ENCODE measurements around the gene SYNJ1.

Gene SYNJ1

DNA sequence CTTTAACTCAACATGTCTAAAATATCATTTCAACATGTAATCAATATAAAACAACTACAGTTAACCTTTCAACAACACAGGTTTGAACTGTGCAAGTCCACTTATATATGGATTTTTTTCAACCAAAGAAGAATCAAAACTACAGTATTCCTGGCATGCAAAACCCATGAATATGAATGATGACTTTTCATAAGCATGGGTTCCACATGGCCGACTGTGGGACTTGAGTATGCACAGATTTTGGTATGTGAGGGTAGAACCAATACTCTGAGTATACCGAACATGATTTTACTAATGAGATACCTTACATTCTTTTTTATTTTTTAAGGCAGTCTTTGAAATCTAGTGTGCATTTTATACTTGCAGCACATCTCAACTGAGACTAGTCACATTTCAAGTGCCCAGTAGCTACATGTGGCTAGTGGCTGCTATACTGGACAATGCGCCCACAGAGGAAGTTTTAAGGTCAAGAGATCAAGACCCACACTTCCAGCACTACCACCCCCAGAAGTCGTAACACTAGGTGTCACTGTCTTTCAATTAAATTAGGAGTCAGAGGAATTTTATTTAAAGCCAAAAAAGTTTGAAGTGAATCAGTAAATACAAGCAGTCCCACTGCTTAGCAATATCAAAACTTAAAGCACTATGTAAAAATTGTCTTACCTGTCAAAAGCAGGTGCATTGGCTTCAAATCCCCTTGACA, 40.0 kb downstream of the SYNJ1 start:
- no CpG with 5 or more reads among the region's 4 CpGs for WGBS (ENCODE audit: extremely low coverage, insufficient coverage, low lambda C conversion rate)
- H4K5ac ChIP-seq (ENCODE audit: low read length) = no peak overlapping the region
- no peak overlapping the region for H2BK15ac ChIP-seq (replicated peaks; ENCODE audit: low read depth)
- no peak overlapping the region for H3K27ac ChIP-seq (ENCODE audit: low read depth, low read length)
- no peak overlapping the region for H4K8ac ChIP-seq (ENCODE audit: low read depth, low read length)
- H3K36me3 ChIP-seq (ENCODE audit: control insufficient read depth, insufficient read depth, low read length) = no peaks in the 10 kb centered on the region
- H3K4me1 ChIP-seq (ENCODE audit: control insufficient read depth, low read depth, low read length) = no peaks in the 10 kb centered on the region
- H3K23ac ChIP-seq (ENCODE audit: low read length) = no peak overlapping the region
- no peak overlapping the region for H2BK120ac ChIP-seq (ENCODE audit: low read depth, low read length)
- no peak overlapping the region for H3K4me2 ChIP-seq (ENCODE audit: low read length)
- H3K56ac ChIP-seq (ENCODE audit: low read length) = no peak overlapping the region
- H3K18ac ChIP-seq (ENCODE audit: low read length) = no peak overlapping the region
- no peaks in the 10 kb centered on the region for H3K27me3 ChIP-seq (ENCODE audit: insufficient read depth, low read length, poor library complexity)
- no peak overlapping the region for H3K4ac ChIP-seq (ENCODE audit: low read depth, low read length)
- H3K4me3 ChIP-seq (ENCODE audit: low read length) = no peak overlapping the region
- H2BK5ac ChIP-seq (ENCODE audit: low read length) = no peak overlapping the region
- H3K79me2 ChIP-seq (ENCODE audit: control insufficient read depth, insufficient read depth, low read length) = no peaks in the 10 kb centered on the region
- peak; percentile 14 for DNase-seq
- H3K9ac ChIP-seq (ENCODE audit: low read length) = no peak overlapping the region
- H3K79me1 ChIP-seq (ENCODE audit: low read length) = no peaks in the 10 kb centered on the region
- no peak overlapping the region for H2AK5ac ChIP-seq (ENCODE audit: low read length)

DNA sequence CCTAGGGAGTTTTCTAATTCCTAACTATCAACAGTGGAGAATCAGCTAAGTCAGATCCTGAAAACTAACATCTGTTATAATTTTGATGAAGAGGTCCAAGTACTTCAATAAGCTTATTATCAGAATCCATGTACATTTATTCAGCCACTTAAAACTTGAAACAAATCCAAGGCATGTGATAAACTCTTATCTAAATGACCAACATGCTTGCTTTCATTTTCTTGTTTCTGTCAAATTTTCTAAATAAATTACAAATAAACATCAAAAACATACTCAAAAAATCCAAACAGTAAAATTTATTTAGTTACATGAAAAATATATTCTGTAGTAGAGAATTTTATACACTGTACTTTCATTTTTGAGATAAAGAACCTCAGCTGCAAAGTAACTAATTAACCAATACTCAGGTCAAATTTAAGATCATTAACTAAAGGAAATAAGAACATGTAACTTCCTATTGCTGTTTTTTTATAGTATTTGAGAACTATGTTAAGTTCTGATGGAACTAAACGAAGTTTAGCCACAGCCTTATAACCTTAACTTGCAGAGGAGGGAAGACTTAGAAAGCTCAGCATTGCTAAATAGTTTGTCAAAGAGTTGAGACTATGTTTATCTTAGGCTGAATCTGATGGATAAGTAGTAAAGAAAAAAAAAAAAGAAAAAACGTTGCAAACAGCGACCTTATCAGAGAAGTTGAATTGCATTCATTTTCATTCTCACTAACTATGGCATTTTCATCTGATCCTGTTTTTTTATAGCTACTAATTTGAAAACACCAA, 44.9 kb downstream of the SYNJ1 start:
- no peak overlapping the region for H3K9ac ChIP-seq (ENCODE audit: low read length)
- DNase-seq = no peak
- H3K4ac ChIP-seq (ENCODE audit: low read depth, low read length) = no peak overlapping the region
- no peaks in the 10 kb centered on the region for H3K79me1 ChIP-seq (ENCODE audit: low read length)
- no peak overlapping the region for H3K27ac ChIP-seq (ENCODE audit: low read depth, low read length)
- H3K4me3 ChIP-seq (ENCODE audit: low read length) = no peak overlapping the region
- no CpG with 5 or more reads among the region's 3 CpGs for WGBS (ENCODE audit: extremely low coverage, insufficient coverage, low lambda C conversion rate)
- H3K27me3 ChIP-seq (ENCODE audit: insufficient read depth, low read length, poor library complexity) = no peaks in the 10 kb centered on the region
- H3K79me2 ChIP-seq (ENCODE audit: control insufficient read depth, insufficient read depth, low read length) = no peaks in the 10 kb centered on the region
- no peak overlapping the region for H4K5ac ChIP-seq (ENCODE audit: low read length)
- no peak overlapping the region for H2BK15ac ChIP-seq (replicated peaks; ENCODE audit: low read depth)
- no peaks in the 10 kb centered on the region for H3K36me3 ChIP-seq (ENCODE audit: control insufficient read depth, insufficient read depth, low read length)
- no peak overlapping the region for H4K8ac ChIP-seq (ENCODE audit: low read depth, low read length)
- no peak overlapping the region for H3K4me2 ChIP-seq (ENCODE audit: low read length)
- no peak overlapping the region for H3K18ac ChIP-seq (ENCODE audit: low read length)
- no peak overlapping the region for H3K56ac ChIP-seq (ENCODE audit: low read length)
- H3K23ac ChIP-seq (ENCODE audit: low read length) = no peak overlapping the region
- no peak overlapping the region for H2BK5ac ChIP-seq (ENCODE audit: low read length)
- H2AK5ac ChIP-seq (ENCODE audit: low read length) = no peak overlapping the region
- H2BK120ac ChIP-seq (ENCODE audit: low read depth, low read length) = no peak overlapping the region
- no peaks in the 10 kb centered on the region for H3K4me1 ChIP-seq (ENCODE audit: control insufficient read depth, low read depth, low read length)

DNA sequence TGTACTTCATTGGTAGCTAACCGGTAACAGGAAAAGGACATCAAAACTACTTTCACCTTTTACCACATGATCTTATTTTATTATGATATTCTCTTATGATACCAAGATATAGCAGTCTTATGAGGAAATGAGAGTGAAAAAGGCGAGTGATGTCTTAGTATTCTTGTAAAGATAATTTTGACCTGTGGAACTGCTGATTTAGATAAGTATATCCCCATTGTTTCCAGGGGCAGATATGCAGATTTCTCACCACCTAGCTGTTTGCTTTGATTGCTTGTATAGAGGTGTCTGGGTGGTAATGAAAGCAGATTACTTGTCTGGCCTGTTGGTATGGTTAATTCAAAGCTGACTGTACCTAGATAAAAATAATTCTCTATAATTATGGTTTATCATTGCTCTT, 53.1 kb downstream of the SYNJ1 start:
- Histone ChIP-seq H2BK15ac (replicated peaks; ENCODE audit: low read depth) (no peak overlapping the region), H3K27ac (ENCODE audit: low read depth, low read length) (no peak overlapping the region), H3K79me2 (ENCODE audit: control insufficient read depth, insufficient read depth, low read length) (no peaks in the 10 kb centered on the region), H3K9ac (ENCODE audit: low read length) (no peak overlapping the region), H2BK120ac (ENCODE audit: low read depth, low read length) (no peak overlapping the region), H2BK5ac (ENCODE audit: low read length) (no peak overlapping the region), H4K5ac (ENCODE audit: low read length) (no peak overlapping the region), H3K4me1 (ENCODE audit: control insufficient read depth, low read depth, low read length) (no peaks in the 10 kb centered on the region), H3K56ac (ENCODE audit: low read length) (no peak overlapping the region), H3K4ac (ENCODE audit: low read depth, low read length) (no peak overlapping the region), H3K4me2 (ENCODE audit: low read length) (no peak overlapping the region), H3K4me3 (ENCODE audit: low read length) (no peak overlapping the region), H3K18ac (ENCODE audit: low read length) (no peak overlapping the region), H3K79me1 (ENCODE audit: low read length) (no peaks in the 10 kb centered on the region), H3K27me3 (ENCODE audit: insufficient read depth, low read length, poor library complexity) (peaks cover 2% of the 10 kb centered on the region), H2AK5ac (ENCODE audit: low read length) (no peak overlapping the region), H4K8ac (ENCODE audit: low read depth, low read length) (no peak overlapping the region), H3K23ac (ENCODE audit: low read length) (no peak overlapping the region), H3K36me3 (ENCODE audit: control insufficient read depth, insufficient read depth, low read length) (no peaks in the 10 kb centered on the region)
- no CpG with 5 or more reads among the region's 2 CpGs for WGBS (ENCODE audit: extremely low coverage, insufficient coverage, low lambda C conversion rate)
- peak; percentile 84 for DNase-seq

DNA sequence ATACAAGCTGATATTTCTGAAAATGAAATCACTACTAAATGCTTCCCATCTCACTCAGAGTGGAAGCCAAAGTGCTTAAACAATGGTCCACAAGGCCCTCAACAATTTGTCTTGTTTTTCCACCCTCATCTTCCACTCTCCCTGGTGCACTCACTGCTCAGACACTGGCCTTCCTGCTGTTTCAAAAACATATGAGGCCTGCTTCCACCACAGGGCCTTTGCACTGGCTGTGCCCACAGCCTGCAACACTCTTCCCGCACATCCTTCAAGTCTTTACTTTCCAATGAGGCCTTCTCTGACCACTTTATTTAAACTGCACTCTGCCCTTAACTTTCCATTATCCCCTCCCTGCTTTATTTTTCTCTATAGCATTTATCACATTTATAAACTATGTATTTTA, 53.8 kb downstream of the SYNJ1 start:
- Histone ChIP-seq H3K4ac (ENCODE audit: low read depth, low read length) (no peak overlapping the region), H3K18ac (ENCODE audit: low read length) (no peak overlapping the region), H3K9ac (ENCODE audit: low read length) (no peak overlapping the region), H3K79me1 (ENCODE audit: low read length) (no peaks in the 10 kb centered on the region), H3K4me2 (ENCODE audit: low read length) (no peak overlapping the region), H2BK120ac (ENCODE audit: low read depth, low read length) (no peak overlapping the region), H3K23ac (ENCODE audit: low read length) (no peak overlapping the region), H3K79me2 (ENCODE audit: control insufficient read depth, insufficient read depth, low read length) (no peaks in the 10 kb centered on the region), H4K5ac (ENCODE audit: low read length) (no peak overlapping the region), H2BK5ac (ENCODE audit: low read length) (no peak overlapping the region), H2BK15ac (replicated peaks; ENCODE audit: low read depth) (no peak overlapping the region), H3K27me3 (ENCODE audit: insufficient read depth, low read length, poor library complexity) (peaks cover 2% of the 10 kb centered on the region), H3K27ac (ENCODE audit: low read depth, low read length) (no peak overlapping the region), H3K36me3 (ENCODE audit: control insufficient read depth, insufficient read depth, low read length) (no peaks in the 10 kb centered on the region), H3K4me3 (ENCODE audit: low read length) (no peak overlapping the region), H4K8ac (ENCODE audit: low read depth, low read length) (no peak overlapping the region), H2AK5ac (ENCODE audit: low read length) (no peak overlapping the region), H3K56ac (ENCODE audit: low read length) (no peak overlapping the region), H3K4me1 (ENCODE audit: control insufficient read depth, low read depth, low read length) (no peaks in the 10 kb centered on the region)
- no CpG with 5 or more reads among the region's 1 CpG for WGBS (ENCODE audit: extremely low coverage, insufficient coverage, low lambda C conversion rate)
- no peak for DNase-seq

DNA sequence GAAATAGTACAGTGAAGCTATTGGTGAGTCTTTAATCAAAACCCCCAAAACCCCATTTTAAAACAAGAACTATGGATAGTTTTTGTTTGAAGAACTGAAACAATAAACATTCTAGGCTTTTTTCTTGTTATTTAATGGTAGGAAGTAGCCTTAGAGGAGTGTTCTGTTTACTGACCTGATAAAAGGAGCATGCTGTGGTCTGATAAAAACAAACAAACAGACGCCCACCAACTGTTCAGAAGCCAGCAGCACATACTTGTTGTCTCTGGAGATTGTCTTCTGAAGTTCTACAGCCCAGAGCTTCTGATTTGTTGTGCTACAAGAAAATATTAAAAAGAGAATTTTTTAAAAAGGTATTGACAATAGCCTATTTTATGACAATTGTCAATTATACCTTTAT, 61.6 kb downstream of the SYNJ1 start:
- DNase-seq = peak; percentile 87
- Histone ChIP-seq H3K79me1 (ENCODE audit: low read length) (no peaks in the 10 kb centered on the region), H3K23ac (ENCODE audit: low read length) (no peak overlapping the region), H3K9ac (ENCODE audit: low read length) (no peak overlapping the region), H3K4me1 (ENCODE audit: control insufficient read depth, low read depth, low read length) (no peaks in the 10 kb centered on the region), H3K79me2 (ENCODE audit: control insufficient read depth, insufficient read depth, low read length) (no peaks in the 10 kb centered on the region), H3K56ac (ENCODE audit: low read length) (no peak overlapping the region), H2BK15ac (replicated peaks; ENCODE audit: low read depth) (no peak overlapping the region), H3K4me3 (ENCODE audit: low read length) (no peak overlapping the region), H3K18ac (ENCODE audit: low read length) (no peak overlapping the region), H3K27ac (ENCODE audit: low read depth, low read length) (no peak overlapping the region), H2AK5ac (ENCODE audit: low read length) (no peak overlapping the region), H3K4ac (ENCODE audit: low read depth, low read length) (no peak overlapping the region), H4K8ac (ENCODE audit: low read depth, low read length) (no peak overlapping the region), H2BK5ac (ENCODE audit: low read length) (no peak overlapping the region), H3K27me3 (ENCODE audit: insufficient read depth, low read length, poor library complexity) (no peaks in the 10 kb centered on the region), H3K36me3 (ENCODE audit: control insufficient read depth, insufficient read depth, low read length) (no peaks in the 10 kb centered on the region), H2BK120ac (ENCODE audit: low read depth, low read length) (no peak overlapping the region), H3K4me2 (ENCODE audit: low read length) (no peak overlapping the region), H4K5ac (ENCODE audit: low read length) (no peak overlapping the region)
- no CpG with 5 or more reads among the region's 1 CpG for WGBS (ENCODE audit: extremely low coverage, insufficient coverage, low lambda C conversion rate)

All from mesendoderm (in vitro differentiated cells).